GM19240 (cell line): ENCODE results near the gene MAPT.
"Not testable (repeated sequence)": the region's sequence is repeated elsewhere in the genome, so short reads cannot be mapped to it uniquely, and the experiment has no call there.

Experiments
- DNase-seq: peaks from one replicate; pipeline ENCODE4 v3.0.0; 2011; ENCODE audit warnings: low spot score; ENCODE audit not compliant: insufficient read length

The MAPT gene

DNA sequence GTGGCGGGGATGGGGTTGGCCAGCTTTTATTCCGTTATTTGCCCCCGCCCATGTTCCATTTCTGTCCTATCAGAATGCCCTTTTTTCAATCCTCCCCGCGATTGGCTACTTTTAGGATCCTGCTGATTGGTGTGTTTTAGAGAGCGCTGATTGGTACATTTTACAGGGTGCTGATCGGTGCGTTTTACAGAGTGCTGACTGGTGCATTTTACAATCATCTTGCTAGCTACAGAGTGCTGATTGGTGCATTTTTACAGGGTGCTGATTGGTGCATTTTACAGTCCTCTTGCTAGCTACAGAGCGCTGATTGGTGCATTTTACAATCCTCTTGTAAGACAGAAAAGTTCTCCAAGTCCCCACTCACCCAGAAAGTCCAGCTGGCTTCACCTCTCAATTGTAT lies 32.2 kb upstream of the MAPT start:
- not testable (repeated sequence) for DNase-seq

DNA sequence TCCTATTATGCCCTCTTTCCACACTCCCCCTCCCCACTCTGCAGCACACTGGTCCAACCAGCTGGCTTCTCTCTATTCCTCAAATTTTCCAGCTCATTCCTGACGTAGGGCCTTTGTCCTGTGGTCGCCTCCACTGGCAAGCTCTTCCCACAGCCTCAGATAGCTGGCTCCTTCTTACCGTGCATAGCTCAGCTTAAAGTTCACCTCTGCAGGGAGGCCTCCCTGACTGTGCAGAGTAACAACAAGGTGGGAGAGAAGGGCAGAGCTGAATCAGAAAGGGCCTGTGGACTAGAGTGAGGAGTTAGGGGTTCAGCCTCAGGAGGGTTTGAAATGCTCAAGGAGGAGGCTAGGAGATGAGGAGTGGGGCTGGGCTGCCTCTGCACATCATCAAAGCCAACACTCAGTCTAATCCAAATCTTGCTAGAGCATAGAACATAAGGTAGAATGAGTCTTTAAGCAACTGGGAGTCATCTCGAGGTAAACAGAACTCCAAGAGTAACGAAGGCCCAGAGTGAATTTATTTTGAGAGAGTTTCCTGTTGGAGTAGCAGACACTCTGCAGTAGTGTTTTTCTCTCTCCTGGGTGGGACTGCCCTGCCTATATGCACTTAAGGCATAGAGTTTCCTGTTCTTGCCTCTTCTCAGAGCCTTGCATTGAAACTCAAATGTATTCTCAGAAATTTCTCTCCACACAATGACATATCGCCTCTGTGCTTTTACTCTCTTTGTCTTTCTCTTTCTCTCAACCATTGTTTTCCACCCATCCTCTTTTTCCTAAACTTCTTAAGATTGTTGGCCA lies 30.3 kb upstream of the MAPT start:
- DNase-seq, result no peak

GRCh38 chr17:45867171-45867570 lies 27.2 kb upstream of the MAPT start:
- DNase-seq, result no peak

DNA sequence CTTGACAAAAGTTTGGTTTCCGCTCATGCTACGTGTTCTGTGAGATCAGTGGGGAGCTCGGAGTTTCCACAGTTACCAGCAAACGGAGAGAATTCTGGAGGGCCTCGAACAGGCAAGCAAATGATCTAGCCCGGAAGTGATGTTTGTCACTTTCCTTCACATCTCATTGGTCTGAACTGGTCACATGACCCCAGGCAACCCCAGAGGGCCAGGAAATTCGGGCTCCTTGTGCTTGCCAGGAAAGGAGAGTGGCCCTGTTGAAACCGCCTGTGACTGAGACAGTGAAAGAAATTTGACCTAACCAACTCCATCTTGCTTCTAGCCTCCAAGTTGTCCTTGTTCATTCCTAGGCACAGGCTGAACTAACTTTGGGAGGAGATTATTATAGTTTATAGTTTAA lies 26.7 kb upstream of the MAPT start:
- DNase-seq, result no peak

DNA sequence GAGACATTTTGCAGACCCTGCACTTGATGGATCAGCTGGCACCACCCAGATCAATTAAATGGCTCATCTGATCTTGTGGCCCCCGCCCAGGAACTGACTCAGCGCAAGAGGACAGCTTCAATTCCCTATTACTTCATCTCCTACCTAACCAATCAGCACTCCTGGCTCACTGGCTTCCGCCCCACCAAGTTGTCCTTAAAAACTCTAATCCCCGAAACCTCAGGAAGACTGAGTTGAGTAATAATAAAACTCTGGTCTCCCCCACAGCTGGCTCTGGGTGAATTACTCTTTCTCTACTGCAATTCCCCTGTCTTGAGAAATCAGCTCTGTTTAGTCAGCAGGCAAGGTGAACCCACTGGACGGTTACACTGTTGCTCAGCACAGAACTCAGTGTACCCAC lies 26.1 kb upstream of the MAPT start:
- DNase-seq, result no peak

DNA sequence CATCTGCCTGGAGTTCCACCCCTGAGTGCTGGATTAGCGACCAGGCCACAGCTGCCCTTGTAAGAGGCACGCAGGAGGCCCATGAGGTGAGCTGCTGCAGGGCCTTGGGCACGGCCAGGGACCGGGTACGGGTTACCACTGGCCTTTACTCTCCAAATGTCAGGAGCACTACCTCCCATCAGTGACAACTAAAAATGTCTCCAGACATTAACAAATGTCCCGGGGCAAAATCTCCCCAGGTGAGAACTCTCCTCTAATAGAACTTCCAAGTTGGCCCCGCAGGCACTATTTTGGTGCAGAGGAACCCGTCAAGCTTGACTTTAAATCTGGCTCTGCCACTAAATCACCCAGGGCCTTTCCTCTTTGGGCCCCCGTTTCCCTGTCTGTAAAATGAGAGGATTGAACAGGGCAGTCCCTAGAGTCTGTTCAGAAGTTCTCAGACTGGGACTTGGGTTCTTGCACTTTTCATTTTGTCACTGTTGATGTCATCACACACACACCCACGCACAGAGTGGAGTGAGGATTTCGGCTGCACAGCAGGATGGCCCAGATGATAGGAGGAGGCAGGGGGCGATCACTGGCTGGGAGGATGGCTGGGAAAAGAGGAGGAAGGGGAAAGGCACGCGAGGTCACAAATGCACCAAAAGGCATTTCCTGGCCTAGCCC lies 24.5 kb upstream of the MAPT start:
- DNase-seq, result no peak

GRCh38 chr17:45870342-45870974 lies 23.9 kb upstream of the MAPT start:
- DNase-seq, result no peak

DNA sequence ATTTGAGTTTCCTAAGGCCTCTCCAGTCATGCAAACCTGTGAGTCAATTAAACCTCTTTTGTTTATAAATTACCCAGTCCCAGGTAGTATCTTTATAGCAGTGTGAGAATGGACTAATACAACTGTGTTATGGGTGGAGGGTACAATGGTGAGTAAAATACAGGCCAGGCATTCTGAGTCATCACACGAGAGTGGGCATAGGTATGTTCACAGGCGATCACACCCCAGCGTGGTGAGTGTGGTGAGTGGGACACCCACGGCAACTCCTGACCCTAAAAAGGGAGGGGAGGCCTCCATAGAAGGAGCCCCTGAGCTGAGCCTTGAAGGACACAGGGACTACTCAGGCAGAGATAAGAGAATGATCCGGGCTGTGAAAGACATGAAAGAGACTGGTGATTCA lies 22.6 kb upstream of the MAPT start:
- no peak for DNase-seq

- DNase-seq, result no peak
Measured at GRCh38 chr17:45873728-45874127, 20.6 kb upstream of the MAPT start.

DNA sequence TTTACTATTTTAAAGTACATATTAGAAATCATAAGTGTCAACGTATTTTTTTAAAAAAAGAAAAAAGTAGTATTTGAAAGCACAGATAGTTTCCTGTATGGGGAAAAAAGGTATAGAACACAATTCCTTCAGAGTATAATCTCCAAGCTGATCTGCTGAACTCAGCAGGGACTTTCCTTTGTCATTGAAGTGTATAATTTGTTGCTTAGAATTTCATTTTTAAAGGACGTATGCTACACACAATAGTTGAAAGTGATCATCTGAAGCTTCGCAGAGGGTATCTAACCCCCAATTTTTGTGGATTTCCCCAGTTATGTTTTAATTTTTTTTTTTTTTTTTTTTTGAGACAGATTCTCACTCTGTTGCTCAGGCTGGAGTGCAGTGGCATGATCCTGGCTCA lies 20.2 kb upstream of the MAPT start:
- DNase-seq, result no peak

DNA sequence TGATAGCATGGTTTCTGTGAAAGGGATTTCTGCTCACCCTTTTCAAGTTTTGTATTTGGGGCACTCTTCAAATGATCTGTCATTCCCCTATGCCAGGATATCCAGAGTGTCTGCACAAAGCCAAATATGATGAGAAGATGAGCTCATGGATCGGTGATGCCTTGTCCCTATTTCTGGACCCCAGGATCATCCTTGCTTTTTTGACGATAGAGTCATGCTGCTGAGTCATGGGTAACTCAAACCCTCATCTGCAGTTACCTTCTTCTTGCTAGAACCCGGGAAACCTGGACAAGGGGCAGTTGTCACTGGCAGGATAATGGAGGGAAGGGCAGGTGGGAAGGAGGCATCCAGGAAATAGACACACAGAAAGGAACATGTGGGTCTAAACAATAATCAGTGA lies 17.8 kb upstream of the MAPT start:
- no peak for DNase-seq

- DNase-seq, result no peak
Measured at GRCh38 chr17:45877467-45877866, 16.9 kb upstream of the MAPT start.

GRCh38 chr17:45883063-45883462 lies 11.3 kb upstream of the MAPT start:
- DNase-seq, result no peak

DNA sequence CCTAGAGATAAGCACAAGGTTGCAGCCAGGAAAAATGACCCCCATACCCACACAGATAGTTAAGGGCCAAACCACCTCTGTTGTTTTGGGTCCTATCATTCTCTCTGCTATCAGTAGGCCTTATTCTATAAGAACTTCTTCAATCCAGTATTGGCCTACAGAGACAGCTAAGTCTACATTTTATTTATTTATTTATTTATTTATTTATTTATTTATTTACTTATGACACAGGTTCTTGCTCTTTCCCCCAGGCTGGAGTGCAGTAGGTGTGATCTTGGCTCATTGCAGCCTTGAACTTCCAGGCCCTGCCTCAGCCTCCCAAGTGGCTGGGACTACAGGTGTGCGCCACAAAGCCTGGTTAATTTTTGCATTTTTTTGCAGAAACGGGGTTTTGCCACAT lies 7.5 kb upstream of the MAPT start:
- no peak for DNase-seq

DNA sequence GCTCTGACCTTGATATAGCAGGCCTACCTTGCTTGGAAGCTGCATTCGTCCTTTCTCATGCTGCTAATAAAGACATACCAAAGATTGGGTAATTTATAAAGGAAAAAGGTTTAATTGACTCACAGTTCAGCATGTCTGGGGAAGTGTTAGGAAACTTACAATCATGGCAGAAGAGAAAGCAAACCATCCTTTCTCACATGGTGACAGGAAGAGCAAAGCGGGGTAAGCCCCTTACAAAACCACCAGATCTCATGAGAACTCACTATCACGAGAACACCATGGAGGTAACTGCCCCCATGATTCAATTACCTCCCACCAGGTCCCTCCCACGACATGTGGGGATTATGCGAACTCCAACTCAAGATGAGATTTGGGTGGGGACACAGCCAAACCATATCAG lies 6.0 kb upstream of the MAPT start:
- no peak for DNase-seq

- no peak for DNase-seq
Measured at GRCh38 chr17:45889579-45889978, 4.8 kb upstream of the MAPT start.

DNA sequence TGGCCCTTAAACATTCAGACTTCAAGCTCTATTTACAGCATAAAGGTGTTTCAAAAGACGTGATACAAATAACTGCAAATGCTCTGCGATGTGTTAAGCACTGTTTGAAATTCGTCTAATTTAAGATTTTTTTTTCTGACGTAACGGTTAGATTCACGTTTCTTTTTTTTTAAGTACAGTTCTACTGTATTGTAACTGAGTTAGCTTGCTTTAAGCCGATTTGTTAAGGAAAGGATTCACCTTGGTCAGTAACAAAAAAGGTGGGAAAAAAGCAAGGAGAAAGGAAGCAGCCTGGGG lies 681 bp upstream of the MAPT start:
- no peak for DNase-seq

DNA sequence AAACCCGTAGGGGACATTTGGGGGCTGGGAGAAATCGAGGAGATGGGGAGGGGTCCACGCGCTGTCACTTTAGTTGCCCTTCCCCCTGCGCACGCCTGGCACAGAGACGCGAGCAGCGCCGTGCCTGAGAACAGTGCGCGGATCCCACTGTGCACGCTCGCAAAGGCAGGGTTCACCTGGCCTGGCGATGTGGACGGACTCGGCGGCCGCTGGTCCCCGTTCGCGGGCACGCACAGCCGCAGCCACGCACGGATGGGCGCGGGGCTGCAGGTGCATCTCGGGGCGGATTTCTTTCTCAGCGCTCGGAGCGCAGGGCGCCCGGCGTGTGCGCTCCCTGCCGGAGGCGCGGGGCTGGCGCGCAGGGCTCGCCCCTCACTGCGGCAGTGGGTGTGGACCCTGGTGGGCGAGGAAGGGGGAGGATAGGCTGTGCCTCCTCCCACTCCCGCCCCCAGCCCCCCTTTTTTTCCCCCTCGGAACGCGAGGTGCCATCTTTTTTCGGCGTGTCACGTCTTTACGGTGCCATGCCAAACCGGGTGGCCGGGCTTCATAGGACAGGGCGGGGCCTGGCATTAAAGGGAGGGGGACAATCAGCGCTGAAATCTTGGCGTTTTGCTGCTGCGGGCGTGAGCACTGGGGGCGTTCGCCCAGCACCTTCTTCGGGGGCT lies 1.1 kb downstream of the MAPT start:
- no peak for DNase-seq

GRCh38 chr17:45895969-45896785 lies 1.8 kb downstream of the MAPT start:
- no peak for DNase-seq

- no peak for DNase-seq
Measured at GRCh38 chr17:45896803-45897693, 2.7 kb downstream of the MAPT start.

GRCh38 chr17:45900136-45900535 lies 5.8 kb downstream of the MAPT start:
- DNase-seq, result no peak
